HuH-7 (cell line): ENCODE data around the gene CD276.
"Not testable (repeated sequence)": the region's sequence is repeated elsewhere in the genome, so short reads cannot be mapped to it uniquely, and the experiment has no call there.

ENCODE experiments used
- DNase-seq: peaks from one replicate; pipeline ENCODE4 v3.0.0; 2011; ENCODE audit warnings: low spot score

Gene CD276

DNA sequence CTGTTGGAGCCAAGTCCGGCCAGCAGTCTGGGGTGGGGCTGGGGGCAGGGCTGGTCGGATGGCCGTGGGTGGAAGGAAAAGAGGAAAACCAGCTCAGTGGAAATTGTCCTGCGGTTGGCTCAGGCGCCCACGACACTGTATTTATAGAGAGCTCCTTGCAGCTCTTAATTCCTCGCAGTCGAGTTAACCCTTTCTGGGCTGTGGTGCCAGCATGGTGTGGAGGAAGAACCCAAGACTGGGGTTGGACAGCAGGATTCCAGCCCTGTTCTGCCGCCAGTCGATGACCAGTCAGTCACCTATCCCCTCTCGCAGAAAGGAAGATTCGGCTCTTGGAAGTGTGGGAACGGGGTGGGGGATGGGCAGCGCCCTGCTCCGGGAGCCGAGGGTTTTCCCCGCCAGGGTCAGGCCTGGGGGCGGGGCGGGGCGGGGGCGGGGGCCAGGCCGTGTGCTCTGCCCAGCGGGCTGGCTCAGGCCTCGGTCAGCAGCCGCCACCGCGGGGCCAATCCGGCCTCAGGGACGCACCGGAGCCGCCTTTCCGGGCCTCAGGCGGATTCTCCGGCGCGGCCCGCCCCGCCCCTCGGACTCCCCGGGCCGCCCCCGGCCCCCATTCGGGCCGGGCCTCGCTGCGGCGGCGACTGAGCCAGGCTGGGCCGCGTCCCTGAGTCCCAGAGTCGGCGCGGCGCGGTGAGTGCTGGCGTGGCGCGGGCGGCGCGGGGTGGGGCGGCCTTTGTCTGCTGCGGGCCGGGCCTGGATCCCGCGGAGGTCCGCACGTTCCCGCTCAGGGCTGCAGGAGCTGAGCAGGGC, at the start of gene CD276:
Gene CD276, plus strand, starts transcription at position 607 of the 804 bp plus-strand sequence. CDS start 15,257 bp downstream, outside the sequence.
- peak; percentile 96 for DNase-seq

DNA sequence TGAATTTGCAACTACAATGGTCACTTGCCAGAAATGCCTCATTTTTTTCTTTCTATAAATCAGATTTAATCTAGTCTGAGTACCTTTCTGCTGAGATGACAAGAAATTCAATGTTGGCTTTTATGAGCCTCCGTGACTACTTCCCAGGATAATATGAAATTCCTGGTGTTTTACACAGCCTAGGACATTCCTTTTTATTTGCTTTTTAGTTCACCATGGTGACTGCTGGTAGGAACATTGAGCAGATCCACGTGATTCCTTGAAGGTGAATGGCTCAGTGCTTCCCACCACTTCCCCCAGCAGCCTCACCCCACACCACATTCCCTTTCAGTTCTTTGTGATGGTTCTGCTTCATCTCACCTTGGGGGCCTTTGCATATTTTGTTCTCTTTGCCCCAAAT, 46.7 kb upstream of the CD276 start:
- no peak for DNase-seq

DNA sequence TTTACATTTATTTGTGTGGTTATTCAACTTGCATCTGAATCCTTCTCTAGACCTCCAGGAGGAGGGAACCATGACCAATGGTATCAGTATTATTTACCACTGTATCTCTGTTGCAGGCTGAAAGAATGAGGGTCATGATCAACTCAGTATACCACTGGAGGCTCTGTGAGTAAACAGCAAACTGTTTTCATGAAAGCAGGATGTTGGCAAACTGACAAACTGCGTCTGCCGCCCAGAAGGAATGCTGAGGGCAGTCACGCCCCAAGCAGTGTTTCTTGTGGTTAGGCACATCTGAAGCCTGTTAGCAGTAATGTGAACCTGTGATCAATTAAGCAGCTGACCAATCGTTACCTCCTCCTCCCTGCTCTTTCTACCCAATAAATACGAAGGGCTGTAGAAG, 44.7 kb upstream of the CD276 start:
- DNase-seq = not testable (repeated sequence)

DNA sequence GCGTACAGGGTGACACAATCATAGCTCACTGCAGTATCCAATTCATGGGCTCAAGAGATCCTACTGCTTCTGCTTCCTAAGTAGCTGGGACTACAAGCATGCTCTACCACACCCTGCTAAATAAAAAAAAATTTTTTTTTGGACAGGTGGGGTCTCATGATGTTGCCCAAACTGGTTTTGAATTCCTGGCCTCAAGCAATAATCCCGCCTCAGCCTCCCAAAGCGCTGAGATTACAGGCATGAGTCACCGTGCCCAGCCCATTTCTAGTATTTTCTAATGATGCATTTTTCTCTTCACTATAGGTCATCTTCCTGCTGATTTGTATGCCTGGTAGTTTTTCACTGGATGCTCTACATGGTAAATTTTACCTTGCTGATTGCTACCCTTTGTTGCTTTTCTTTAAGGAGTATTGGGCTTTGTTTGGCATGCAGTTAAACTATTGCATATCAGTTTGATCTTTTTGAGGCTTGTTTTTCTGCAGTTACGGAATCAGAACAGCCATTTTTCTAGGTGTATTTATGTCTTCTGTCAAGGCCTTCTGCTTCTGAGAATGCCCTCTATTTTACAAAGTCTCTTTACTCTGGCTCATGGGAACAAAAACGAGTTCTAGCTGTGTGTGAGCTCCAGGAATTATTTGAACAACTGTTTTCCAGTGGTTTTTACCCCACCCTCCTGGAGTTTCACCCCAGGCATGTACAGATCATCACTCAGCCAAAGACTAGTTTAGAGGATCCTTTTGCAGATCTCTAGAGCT, 36.7 kb upstream of the CD276 start:
- no peak for DNase-seq

DNA sequence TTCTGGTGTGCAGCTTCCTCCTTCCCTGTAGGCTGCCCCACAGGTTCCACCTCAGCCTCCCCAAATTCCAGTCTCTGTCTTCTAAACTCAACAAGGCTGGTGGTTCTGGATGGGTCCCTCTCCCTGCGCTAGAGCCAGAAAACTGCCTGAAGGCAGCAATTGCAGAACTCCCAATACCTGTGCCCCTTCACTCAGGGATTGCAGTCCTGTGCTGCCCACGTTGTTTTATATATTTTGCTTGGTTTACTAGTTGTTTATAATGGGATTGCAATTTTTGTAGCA, 36.2 kb upstream of the CD276 start:
- DNase-seq = no peak

DNA sequence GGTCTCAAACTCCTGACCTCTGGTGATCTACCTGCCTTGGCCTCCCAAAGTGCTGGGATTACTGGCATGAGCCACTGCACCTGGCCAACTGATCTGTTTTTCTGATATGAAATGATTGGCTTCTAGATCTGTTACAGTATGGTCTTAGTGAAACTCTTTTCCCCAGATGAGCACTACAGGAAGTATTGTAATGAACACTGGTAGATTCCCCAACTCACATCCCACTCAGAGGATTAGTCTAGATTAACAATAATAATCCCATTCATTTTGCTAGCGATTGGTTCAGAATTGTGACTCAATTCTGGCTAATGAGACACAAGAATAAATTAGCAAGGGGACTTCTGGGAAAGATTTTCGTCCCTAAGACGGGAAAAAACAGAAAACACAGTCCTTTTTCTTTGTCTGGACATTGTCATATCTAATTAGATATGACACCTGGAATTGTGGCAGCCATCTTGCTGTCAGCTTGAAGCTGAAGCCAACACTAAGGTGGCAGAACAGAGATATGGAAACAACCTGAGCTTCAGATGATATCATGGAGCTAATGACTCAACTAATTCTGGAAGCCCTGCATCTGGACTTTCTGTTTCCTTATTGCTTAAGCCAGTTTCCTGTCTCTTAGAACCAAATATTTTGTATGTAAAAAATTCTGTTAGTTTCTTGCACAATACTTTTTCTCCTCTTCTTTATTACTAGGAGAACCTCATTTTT, 33.6 kb upstream of the CD276 start:
- no peak for DNase-seq

DNA sequence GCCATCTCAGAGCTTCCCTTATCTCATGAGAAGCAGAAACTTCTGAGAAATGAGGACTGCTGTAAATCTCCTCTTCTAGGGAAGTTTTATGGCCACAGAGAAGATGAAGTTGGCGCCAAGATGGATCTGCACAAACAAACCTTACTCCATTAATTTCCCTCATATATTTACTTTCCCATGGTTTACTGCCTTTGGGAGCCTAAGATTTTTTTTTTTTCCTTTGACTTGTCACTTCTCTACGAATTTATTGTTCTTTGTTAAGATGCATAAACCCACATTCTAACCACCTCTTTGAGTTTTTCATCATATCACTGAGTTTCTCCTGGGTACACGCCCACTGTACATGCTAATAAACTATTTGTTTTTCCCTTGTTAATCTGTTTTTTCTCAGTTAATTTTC, 29.5 kb upstream of the CD276 start:
- DNase-seq = no peak

DNA sequence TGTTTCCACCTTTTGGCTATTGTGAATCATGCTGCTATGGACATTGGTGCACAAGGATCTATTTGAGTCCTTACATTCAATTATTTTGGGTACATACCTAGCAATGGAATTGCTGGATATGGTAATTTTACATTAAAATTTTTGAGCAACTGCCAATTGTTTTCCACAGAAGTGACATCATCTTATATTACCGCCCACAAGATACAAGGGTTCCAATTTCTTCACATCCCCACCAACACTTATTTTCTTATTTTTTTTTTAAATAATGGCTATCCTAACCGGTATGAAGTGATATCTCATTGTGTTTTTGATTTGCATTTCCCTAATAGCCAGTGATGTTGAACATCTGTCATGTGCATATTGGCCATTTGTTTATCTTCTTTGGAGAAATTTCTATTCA, 28.5 kb upstream of the CD276 start:
- no peak for DNase-seq

DNA sequence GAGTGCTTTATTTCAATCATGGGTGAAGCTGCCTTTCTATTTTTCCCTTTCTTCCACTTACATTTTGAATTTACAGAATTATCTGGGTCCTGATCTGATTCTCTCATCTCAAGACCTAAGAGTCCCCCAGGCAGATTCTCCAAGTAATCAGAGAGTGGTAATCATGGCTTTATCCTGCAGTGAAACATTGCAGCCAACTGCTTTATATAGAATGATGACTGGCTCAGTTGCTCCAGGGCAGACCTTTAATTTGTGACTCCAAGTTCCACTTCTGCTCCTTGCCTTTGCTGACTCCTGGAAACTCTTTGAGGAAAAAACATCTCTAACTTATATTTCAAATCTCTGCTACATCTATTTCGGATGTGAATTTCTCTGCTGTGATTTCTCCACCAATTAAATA, 25.5 kb upstream of the CD276 start:
- no peak for DNase-seq

DNA sequence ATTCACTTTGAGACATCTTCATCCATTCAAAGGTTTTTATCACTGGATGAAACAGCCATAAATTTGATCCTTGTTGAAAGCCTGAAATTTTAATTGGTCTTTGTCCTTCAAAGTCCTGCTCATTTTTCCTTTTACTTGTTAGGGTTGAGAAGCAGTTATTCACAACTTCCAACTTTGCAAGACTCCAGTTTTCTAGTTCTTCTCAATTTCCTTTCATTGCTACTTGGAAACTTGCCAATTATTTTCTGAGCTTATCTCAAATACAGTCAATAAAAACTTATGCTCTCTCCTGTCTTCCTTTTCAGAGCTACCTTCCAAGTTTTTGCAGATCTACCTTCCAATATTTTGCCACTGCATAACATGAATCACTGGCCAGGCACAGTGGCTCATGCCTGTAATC, 23.7 kb upstream of the CD276 start:
- DNase-seq = no peak

DNA sequence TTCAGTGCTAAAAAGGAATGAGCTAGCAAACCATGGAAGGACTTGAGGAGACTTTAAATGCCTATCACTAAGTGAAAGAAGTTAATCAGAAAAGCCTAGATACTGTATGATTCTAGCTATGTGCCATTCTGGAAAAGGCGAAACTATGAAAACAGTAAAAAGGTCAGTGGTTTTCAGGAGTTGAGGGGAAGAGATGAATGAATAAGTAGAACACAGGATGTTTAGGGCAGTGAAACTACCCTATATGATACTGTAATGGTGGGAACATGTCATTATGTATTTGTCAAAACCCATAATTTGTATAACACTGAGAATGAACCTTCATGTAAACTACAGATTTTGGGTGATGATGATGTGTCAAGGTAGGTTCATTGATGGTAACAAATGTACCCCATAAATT, 9.6 kb upstream of the CD276 start:
- DNase-seq = no peak

DNA sequence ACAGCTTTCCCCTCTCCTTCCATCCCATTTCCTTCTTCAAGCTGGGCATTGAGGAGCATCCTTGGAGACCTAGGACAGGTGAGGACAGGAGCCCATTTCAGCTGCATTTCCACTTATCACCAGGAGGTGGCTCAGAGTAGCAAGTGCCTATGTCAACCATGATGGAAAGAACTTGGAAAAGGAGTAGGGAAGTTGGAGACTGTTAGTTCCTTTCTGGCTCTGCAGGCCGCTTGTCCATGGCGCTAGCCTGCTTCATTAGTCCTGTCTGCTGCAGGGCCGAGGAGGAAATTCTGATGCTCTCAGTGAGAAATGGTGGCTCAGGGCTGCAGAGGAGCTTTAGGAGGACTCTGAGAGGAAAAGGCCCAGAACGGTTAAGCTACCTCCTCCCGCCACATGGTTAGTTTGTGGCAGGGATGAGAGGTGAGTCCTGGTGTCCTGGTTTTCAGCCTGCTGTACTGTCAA, 7.0 kb upstream of the CD276 start:
- DNase-seq = peak; percentile 71

DNA sequence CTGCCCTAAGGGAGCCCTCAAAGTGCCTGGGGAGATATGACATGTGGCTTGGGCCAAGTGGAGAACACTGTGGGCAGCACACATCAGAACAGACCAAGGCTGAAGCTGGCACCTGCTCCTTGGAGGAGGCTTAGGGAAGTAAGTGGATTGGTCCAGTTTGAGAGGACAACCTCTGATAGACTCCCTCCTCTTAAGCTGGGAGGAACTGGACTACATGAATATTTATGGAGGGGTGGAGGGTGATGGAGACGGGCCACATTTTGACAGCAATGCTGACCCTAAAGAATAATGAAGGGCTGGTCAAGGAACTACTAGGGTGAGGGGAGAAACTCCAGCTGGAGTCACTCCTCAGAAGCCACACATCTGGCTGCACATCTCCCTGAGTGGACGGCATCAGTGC, 6.5 kb upstream of the CD276 start:
- no peak for DNase-seq

DNA sequence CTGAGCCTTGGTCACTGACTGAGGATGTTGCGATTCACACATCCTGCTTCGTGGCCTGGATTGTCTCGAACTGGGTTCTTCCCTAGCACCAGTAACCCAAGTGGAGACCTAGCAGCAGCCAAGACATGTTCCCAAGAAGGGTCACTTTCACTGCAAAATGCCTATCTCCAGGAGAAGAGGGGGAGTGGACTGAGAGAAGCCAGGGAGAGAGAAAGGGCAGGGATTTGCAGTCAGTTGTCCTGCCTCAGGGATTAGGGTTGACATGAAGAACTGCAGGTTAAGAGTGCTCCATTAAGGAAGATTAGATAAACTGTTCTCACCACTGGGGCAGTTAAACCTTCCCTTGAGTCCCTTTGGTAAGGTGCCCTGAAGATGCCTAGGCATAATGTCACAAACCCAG, 5.7 kb upstream of the CD276 start:
- DNase-seq = no peak

DNA sequence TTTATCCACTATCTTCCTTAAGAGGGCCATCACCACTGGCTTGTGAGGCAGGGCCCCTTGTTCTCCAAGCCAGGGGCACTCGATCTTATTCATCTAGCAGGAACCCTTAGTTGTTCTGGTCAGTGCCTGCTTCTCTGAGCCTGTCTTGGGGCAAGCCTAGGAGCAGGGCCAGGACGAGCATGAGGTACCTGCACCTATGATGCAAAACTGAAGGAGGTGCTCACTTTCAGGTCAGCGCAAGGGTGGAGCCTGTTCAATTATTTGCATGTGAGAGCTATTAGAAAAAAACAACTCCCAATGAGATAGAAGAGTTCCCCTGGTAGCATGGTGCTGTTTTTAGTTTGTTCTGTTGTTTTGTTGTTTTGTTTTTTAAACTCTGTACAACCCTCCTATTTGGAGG, 5.0 kb upstream of the CD276 start:
- no peak for DNase-seq

DNA sequence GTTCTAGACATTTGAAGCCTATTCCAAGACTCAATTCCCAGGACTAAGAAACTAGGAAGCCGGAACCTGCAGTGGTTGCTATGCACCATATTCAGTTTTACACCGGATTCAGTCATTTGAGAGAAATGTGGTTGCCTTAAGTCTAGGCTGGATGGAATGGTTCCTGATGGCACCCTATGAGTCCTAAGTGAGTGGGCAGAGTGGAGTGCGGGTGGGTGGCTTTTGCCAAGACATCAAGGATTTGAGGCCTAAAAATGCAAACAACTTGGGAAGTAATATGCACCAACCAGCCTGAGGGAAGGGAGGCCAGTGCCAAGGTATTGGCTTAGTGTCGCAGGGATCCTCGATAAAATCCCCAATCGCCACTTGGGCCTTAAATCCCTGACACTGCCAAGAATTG, 4.2 kb upstream of the CD276 start:
- DNase-seq = no peak

DNA sequence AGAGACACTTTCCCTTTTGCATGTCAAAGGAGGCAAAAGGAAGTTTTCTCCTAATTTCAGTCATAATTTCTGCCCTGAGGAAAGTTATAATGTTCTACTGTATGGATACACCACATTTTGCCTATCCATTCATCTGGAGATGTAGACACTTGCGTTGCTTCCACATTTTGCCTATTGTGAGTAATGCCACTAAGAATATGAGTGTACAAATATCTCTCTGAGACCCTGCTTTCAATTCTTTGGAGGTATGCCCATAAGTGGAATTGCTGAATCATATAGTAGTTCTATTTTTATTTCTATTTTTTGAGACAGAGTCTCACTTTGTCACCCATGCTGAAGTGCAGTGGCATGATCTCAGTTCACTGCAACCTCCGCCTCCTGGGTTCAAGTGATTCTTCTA, 3.6 kb upstream of the CD276 start:
- no peak for DNase-seq

DNA sequence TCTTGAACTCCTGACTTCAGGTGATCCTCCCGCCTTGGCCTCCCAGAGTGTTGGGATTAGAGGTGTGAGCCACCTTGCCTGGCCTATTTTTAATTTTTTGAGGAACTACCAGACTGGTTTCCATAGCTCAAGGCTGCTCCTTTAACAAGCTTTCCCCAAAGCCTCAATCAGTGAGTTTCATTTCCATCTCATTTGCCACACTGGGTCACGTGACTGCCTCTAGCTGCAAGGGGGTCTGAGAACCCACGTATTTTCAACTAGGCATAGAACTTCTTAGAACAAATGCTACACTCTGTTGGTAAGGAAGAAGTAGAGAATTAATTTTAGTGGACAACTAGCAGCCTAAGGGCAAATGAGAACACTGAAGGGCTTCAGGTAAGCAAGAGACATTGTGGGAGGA, 3.1 kb upstream of the CD276 start:
- DNase-seq = no peak

DNA sequence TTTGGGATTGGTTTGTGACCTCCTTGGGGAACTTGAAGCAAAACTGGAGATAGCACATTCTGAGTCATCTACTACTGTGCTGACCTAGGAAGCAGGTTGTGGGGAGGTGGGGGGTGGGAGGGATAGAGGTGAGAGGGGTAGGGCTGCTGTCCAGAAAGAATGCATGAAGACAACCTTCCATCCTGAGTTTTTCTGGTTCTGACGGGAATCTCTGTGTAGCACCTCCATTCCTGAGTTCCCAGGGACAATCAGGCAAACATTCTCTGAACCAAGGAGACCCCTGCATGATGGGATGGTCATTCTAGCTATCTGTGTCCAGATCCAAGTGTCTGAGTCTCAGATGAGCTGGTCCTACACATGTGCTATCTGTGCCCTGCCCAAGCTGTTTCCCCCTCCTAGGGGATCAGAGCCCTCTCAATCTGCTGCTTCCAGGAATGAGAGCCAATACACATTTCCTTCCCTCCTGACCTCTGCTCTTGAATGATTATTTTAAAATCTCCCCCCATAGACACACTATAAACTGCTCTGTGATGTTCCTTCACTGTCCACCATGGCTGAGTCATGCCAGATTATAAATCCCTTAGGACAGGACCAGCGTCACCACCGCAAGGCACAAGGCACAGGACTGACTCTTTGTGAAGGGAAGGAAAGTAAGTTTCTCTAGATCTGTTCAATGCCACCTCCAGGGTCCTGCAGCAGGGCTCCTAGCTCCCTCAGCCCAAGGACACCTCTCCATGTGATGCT, 2.2 kb upstream of the CD276 start:
- DNase-seq = no peak

DNA sequence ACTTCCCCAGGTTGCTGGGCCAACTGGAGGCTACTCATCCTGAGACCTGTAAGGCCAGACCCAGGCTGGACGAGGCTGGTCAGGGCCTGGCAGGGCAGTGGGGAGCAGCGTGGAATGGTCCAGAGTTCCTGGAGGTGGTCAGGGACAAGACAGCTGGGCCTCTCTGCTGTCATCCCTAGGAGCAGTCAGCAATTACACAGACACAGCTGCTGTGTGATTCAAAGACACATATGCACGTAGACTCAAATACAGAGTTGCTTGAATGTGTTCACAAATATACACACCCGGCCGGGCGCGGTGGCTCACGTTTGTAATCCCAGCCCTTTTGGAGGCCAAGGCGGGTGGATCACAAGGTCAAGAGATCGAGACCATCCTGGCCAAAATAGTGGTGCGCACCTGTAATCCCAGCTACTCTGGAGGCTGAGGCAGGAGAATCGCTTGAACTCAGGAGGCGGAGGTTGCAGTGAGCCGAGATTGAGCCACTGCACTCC, 1.5 kb upstream of the CD276 start:
- DNase-seq = no peak

DNA sequence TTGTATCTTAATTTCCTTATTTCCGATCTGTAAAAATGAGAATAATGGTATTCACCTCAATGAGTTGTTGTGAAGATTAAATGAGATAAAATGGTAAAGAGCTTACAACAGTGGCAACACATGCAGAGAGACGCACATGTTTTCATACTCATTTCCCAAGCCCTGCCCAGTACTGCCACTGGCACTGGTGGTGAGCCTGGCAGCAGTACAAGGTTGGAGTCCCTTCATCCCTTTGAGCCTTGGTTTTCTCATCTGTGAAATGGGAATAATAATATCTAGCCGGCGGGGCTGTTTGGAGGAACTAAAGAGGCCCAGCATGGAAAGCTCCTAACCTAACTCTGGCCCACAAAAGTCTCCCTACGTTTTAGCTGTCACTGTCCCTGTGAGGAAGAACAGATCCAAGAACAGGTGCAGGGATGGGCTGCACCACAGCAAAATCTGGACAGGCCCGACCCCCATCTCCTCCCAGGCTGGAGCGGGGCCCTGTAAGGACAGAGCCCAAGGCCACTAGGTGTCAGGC, 866 bp upstream of the CD276 start:
- peak; percentile 83 for DNase-seq
